Activated B cell treated with CpG ODN at 0.5 μM for 24 hours (primary cell): Measurements from ENCODE around the gene ROGDI. TPM values are rescaled to one million over a fixed set of nuclear protein-coding genes. Genes with fewer than 3 reads are reported as not detected.

ENCODE experiments used
- ATAC-seq: fragments of 200-7000 bp; cut with Tn5 transposase; one replicate; pipeline ENCODE4 v1.10.0; 2021; ENCODE audit warnings: low read depth, mild to moderate bottlenecking, moderate library complexity
- CTCF ChIA-PET: fragments of 350-600 bp; sonication (Branson Sonifier 250); formaldehyde crosslinking; loops from one replicate; lab custom pipeline; 2021; ENCODE audit warnings: antibody characterized with exemption; lab: Charles Lee
- POLR2A ChIA-PET: fragments of 350-600 bp; sonication (Branson Sonifier 250); formaldehyde crosslinking; loops from one replicate; lab custom pipeline; 2021; ENCODE audit warnings: antibody characterized with exemption; lab: Charles Lee
- DNase-seq: peaks from one replicate; pipeline ENCODE4 v3.0.0; 2022
- H3K27ac Mint-ChIP-seq: one replicate; pipeline ENCODE4 v1.8.0; 2020; ENCODE audit warnings: mixed read lengths
- H3K27me3 Mint-ChIP-seq: one replicate; pipeline ENCODE4 v1.8.0; 2021; ENCODE audit warnings: mixed read lengths
- H3K36me3 Mint-ChIP-seq: one replicate; pipeline ENCODE4 v1.8.0; 2021; ENCODE audit warnings: low read depth, mixed read lengths
- H3K4me1 Mint-ChIP-seq: one replicate; pipeline ENCODE4 v1.8.0; 2021; ENCODE audit warnings: mixed read lengths
- H3K4me3 Mint-ChIP-seq: one replicate; pipeline ENCODE4 v1.8.0; 2020; ENCODE audit warnings: mild to moderate bottlenecking, mixed read lengths
- H3K9me3 Mint-ChIP-seq: one replicate; pipeline ENCODE4 v1.8.0; 2020; ENCODE audit warnings: mixed read lengths
- CTCF ChIP-seq: fragments of 200-600 bp; IDR thresholded peaks from one replicate; pipeline ENCODE4 v1.8.0; 2022; ENCODE audit warnings: antibody characterized with exemption, mild to moderate bottlenecking
- intact Hi-C: fragments of 100-400 bp; cut with micrococcal nuclease; formaldehyde crosslinking; loops from one replicate; pipeline ENCODE4 v1.15.1; 2024
- total RNA-seq: library from RNA; stranded (reverse); gene quantifications from 2 replicates; pipeline ENCODE4 v1.2.3, GENCODE V29; 2022

The ROGDI gene
- total RNA-seq, 1 donor from 2014 or later: 6.8 TPM

- DNase-seq (no peak), ATAC-seq (no peak)
- Mint-ChIP-seq H3K27me3 (no peaks in the 10 kb centered on the region), H3K4me3 (no peak overlapping the region), H3K27ac (no peak overlapping the region), H3K4me1 (peaks cover 18% of the 10 kb centered on the region), H3K36me3 (peaks cover 81% of the 10 kb centered on the region), H3K9me3 (no peaks in the 10 kb centered on the region)
- intact Hi-C loops: no loop called here
- ChIA-PET CTCF (no interaction called here), POLR2A (no interaction called here)
- TF ChIP-seq CTCF: no peak
These were observed 34.3 kb upstream of the ROGDI start for GRCh38 chr16:4836727-4837126.

- Mint-ChIP-seq H3K27ac (no peak overlapping the region), H3K4me3 (no peak overlapping the region), H3K36me3 (peaks cover 77% of the 10 kb centered on the region), H3K9me3 (no peaks in the 10 kb centered on the region), H3K27me3 (no peaks in the 10 kb centered on the region), H3K4me1 (peaks cover 18% of the 10 kb centered on the region)
- ATAC-seq (peak; percentile 25), DNase-seq (no peak)
- intact Hi-C loops: no loop called here
- POLR2A ChIA-PET: interaction anchor here (0.9 to 2.1 kb wide), 2 partner anchors 12 to 14 kb away, joined by 4 to 14 read pairs; partner anchors contain the start of genes GLYR1 and UBN1
- CTCF ChIA-PET: no interaction called here
- no peak for TF ChIP-seq CTCF
These were observed 31.2 kb upstream of the ROGDI start for GRCh38 chr16:4833584-4833983.

GRCh38 chr16:4832698-4833343 lies 30.4 kb upstream of the ROGDI start:
- Mint-ChIP-seq H3K4me1 (peaks cover 18% of the 10 kb centered on the region), H3K4me3 (no peak overlapping the region), H3K9me3 (no peaks in the 10 kb centered on the region), H3K36me3 (peaks cover 76% of the 10 kb centered on the region), H3K27ac (no peak overlapping the region), H3K27me3 (no peaks in the 10 kb centered on the region)
- no peak for TF ChIP-seq CTCF
- ChIA-PET CTCF (no interaction called here), POLR2A (interaction anchor here (0.9 to 2.1 kb wide), 2 partner anchors 11 to 14 kb away, joined by 4 to 14 read pairs; partner anchors contain the start of genes GLYR1 and UBN1)
- intact Hi-C loops: no loop called here
- DNase-seq (no peak), ATAC-seq (no peak)

- Mint-ChIP-seq H3K36me3 (peaks cover 78% of the 10 kb centered on the region), H3K9me3 (no peaks in the 10 kb centered on the region), H3K27ac (no peak overlapping the region), H3K27me3 (no peaks in the 10 kb centered on the region), H3K4me3 (no peak overlapping the region), H3K4me1 (peaks cover 18% of the 10 kb centered on the region)
- no peak for TF ChIP-seq CTCF
- no peak for ATAC-seq
- ChIA-PET CTCF (no interaction called here), POLR2A (no interaction called here)
- no peak for DNase-seq
- intact Hi-C loops: no loop called here
These were observed 29.2 kb upstream of the ROGDI start for GRCh38 chr16:4831616-4832015.

- POLR2A ChIA-PET: no interaction called here
- no peak overlapping the region for H3K27ac Mint-ChIP-seq
- no peak overlapping the region for H3K4me3 Mint-ChIP-seq
- DNase-seq: no peak
- CTCF ChIA-PET: no interaction called here
- peaks cover 18% of the 10 kb centered on the region for H3K4me1 Mint-ChIP-seq
- H3K36me3 Mint-ChIP-seq: peaks cover 76% of the 10 kb centered on the region
- no peaks in the 10 kb centered on the region for H3K27me3 Mint-ChIP-seq
- TF ChIP-seq CTCF: no peak
- no peaks in the 10 kb centered on the region for H3K9me3 Mint-ChIP-seq
- intact Hi-C loops: no loop called here
- no peak for ATAC-seq
These were observed 28.0 kb upstream of the ROGDI start for GRCh38 chr16:4830408-4830807.
